SU-DHL-6 (cell line): ENCODE data around the gene TMTC1.

Source experiments
- CTCF ChIP-seq: fragments of 200-600 bp; sonication (generic); IDR thresholded peaks from one replicate; pipeline ENCODE4 v1.5.1; 2017; ENCODE audit warnings: antibody characterized with exemption, mild to moderate bottlenecking, low read length, moderate library complexity; ENCODE audit not compliant: insufficient read depth, poor library complexity, severe bottlenecking
- EZH2phosphoT487 ChIP-seq: fragments of 200-600 bp; sonication (generic), shearing (Covaris generic); conservative IDR thresholded peaks from 2 replicates; pipeline ENCODE4 v1.6.1; 2018; ENCODE audit warnings: mild to moderate bottlenecking, antibody characterized with exemption, low read length, moderate library complexity, mixed read lengths

GRCh38 chr12:29622251-29622650, 161.5 kb downstream of the TMTC1 start:
- TF ChIP-seq CTCF, result no peak
- TF ChIP-seq EZH2phosphoT487, result no peak
